ENCODE data around the gene ABCF2. TPM values are rescaled to one million over a fixed set of nuclear protein-coding genes. Genes with fewer than 3 reads are reported as not detected.

Gene ABCF2
- total RNA-seq, 1 experiment from 2014 or later = 45.8 TPM

DNA sequence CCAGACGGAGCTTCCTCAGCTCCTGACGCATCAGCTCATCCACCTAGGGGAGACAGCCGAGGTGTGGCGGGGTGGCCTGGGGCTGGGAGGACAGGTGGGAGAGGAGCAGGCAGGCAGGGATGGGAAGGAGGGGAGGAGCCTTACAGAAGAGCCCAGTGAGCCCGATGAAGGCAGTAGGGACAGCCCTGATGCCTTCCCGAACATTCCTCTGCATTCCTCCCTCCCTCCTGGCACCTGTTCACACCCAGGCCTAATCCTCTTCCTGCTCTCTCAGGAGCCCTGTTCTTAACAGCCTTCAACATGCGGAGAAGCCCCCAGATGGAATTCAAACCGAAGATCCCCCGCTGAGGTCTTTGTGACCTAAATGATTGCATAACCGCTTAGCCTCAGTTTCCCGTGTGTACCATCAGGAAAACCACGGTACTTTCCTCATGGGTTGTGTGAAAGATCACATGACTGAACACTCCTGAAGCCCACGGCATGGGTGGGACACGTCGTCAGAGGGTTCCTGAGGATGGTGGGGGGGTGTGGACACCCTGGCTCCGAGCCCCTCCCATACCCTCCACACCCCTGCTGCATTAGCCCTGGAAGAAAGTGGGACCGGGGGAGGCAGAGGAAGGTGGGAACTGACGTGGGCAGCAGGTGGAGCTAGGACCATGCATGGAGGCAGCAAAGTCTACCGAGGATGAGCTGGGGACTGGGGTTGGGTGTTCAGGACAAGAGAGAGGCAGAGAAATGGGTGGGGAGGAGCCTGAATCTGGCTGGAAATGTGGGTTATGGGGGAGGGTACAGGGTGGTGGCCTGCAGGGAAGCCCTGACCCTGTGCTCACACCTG, 31.2 kb downstream of the ABCF2 start:
- Histone ChIP-seq H3K36me3 (ENCODE audit: low read depth) (no peaks in the 10 kb centered on the region), H3K27ac (no peak overlapping the region), H2AFZ (no peak overlapping the region), H3K79me2 (ENCODE audit: low read depth) (no peaks in the 10 kb centered on the region), H3F3A (ENCODE audit: insufficient read depth, low read depth) (no peaks in the 10 kb centered on the region), H3K4me1 (replicated peaks; ENCODE audit: insufficient read depth) (no peaks in the 10 kb centered on the region), H3K4me3 (no peak overlapping the region), H3K27me3 (ENCODE audit: insufficient read depth, low read depth) (peaks cover 100% of the 10 kb centered on the region), H4K20me1 (ENCODE audit: insufficient read depth) (no peaks in the 10 kb centered on the region), H3K9me2 (ENCODE audit: insufficient read depth) (no peaks in the 10 kb centered on the region), H3K9me3 (ENCODE audit: insufficient read depth, low read depth) (no peaks in the 10 kb centered on the region), H3K4me2 (no peak overlapping the region)
- DNase-seq = no peak
- ChIA-PET CTCF (no interaction called here), POLR2A (ENCODE audit: unreplicated experiment) (interaction anchor here (0.6 kb wide), 1 partner anchor 883 kb away, joined by 6 read pairs; no protein-coding TSS in a partner anchor)
- intact Hi-C loops (cut with micrococcal nuclease; ENCODE audit: unreplicated experiment) = no loop called here
- no peak for TF ChIP-seq EZH2 (IDR thresholded peaks at IDR 0.05; ENCODE audit: low read depth)
- no peak for TF ChIP-seq CTCF (conservative IDR thresholded peaks at IDR 0.05)
- no TSS peak for BruUV-seq (replicated peaks)

GRCh38 chr7:151194188-151194587, 32.8 kb downstream of the ABCF2 start:
- no peak for DNase-seq
- BruUV-seq (replicated peaks) = no TSS peak
- Histone ChIP-seq H3K4me3 (no peak overlapping the region), H4K20me1 (ENCODE audit: insufficient read depth) (no peaks in the 10 kb centered on the region), H3K27me3 (ENCODE audit: insufficient read depth, low read depth) (peaks cover 100% of the 10 kb centered on the region), H3K9me2 (ENCODE audit: insufficient read depth) (no peaks in the 10 kb centered on the region), H3F3A (ENCODE audit: insufficient read depth, low read depth) (no peaks in the 10 kb centered on the region), H3K4me2 (no peak overlapping the region), H3K9me3 (ENCODE audit: insufficient read depth, low read depth) (no peaks in the 10 kb centered on the region), H3K27ac (no peak overlapping the region), H2AFZ (no peak overlapping the region), H3K79me2 (ENCODE audit: low read depth) (no peaks in the 10 kb centered on the region), H3K36me3 (ENCODE audit: low read depth) (no peaks in the 10 kb centered on the region), H3K4me1 (replicated peaks; ENCODE audit: insufficient read depth) (no peaks in the 10 kb centered on the region)
- CTCF ChIA-PET = no interaction called here
- TF ChIP-seq EZH2 (IDR thresholded peaks at IDR 0.05; ENCODE audit: low read depth) (no peak), CTCF (conservative IDR thresholded peaks at IDR 0.05) (no peak)
- POLR2A ChIA-PET (ENCODE audit: unreplicated experiment) = no interaction called here
- intact Hi-C loops (cut with micrococcal nuclease; ENCODE audit: unreplicated experiment) = no loop called here

DNA sequence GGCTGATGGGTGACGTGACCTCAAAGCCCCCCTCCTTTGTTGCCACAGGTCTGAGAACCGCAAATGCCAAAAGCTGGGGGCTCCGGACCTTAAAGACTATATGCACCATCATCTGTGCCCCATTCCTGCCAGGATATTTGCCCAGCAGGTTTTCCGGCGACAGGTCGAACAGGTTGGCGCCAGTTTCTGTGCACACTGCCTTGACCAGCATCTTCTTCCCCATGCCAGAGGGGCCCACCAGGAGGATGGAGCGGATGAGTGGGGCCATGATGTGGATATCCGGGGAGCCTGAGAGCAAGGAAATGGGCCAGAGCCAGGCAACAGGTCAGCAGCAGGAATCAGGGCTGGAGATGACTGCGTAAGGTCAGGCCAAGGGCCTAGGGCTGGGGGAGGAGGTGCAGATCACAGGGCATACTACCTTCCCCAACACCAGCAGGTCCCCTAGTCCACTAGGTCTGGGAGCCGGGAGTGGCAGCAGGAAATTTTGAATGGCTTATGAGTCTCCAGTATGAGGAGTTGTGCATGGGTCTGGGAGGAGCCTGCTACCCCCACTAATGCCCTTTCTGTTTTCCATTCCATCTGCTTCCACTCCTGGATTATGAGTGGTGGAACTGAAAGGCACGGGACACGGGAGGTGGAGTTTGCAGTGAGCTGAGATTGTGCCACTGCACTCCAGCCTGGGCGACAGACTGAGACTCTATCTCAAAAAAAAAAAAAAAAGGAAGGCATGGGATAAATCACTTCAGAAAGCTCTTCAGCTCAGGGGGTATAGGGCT, 33.6 kb downstream of the ABCF2 start:
- intact Hi-C loops (cut with micrococcal nuclease; ENCODE audit: unreplicated experiment) = no loop called here
- Histone ChIP-seq H3K36me3 (ENCODE audit: low read depth) (no peaks in the 10 kb centered on the region), H2AFZ (no peak overlapping the region), H4K20me1 (ENCODE audit: insufficient read depth) (no peaks in the 10 kb centered on the region), H3K9me2 (ENCODE audit: insufficient read depth) (no peaks in the 10 kb centered on the region), H3K79me2 (ENCODE audit: low read depth) (no peaks in the 10 kb centered on the region), H3F3A (ENCODE audit: insufficient read depth, low read depth) (no peaks in the 10 kb centered on the region), H3K4me1 (replicated peaks; ENCODE audit: insufficient read depth) (no peaks in the 10 kb centered on the region), H3K27me3 (ENCODE audit: insufficient read depth, low read depth) (peaks cover 100% of the 10 kb centered on the region), H3K4me3 (no peak overlapping the region), H3K9me3 (ENCODE audit: insufficient read depth, low read depth) (no peaks in the 10 kb centered on the region), H3K4me2 (no peak overlapping the region), H3K27ac (no peak overlapping the region)
- no peak for DNase-seq
- ChIA-PET CTCF (no interaction called here), POLR2A (ENCODE audit: unreplicated experiment) (interaction anchor here (0.6 kb wide), 1 partner anchor 36 kb away, joined by 8 read pairs; no protein-coding TSS in a partner anchor)
- TF ChIP-seq CTCF (conservative IDR thresholded peaks at IDR 0.05) = no peak
- TF ChIP-seq EZH2 (IDR thresholded peaks at IDR 0.05; ENCODE audit: low read depth) = no peak
- BruUV-seq (replicated peaks) = no TSS peak
